NCI-H526 treated with DMSO at 0.1 percent for 48 hours (cell line): Measurements from ENCODE around the gene SMIM45.

Experiments
- DNase-seq: peaks from one replicate; lab custom pipeline; 2025; lab: John Stamatoyannopoulos, UW

Gene SMIM45

DNA sequence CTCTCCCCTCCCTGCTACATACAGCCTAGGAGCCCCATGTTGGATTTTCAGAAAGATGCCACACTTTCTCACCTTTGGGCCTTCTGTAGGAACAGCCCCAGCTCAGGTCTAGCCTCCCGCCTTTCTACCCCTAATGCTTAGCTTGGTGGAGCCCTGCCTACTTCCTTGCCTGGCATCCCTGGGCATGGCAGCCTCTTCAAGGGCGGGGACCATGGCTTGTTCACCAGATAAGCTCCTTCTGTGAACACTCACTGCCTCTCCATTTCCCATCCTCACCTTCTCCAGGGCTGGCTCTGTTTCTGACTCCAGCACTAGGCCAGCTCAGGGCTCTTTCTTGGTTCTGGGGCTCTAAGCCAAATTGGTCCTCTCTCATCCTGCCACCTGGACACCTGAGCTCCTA, 18.7 kb downstream of the SMIM45 start:
- no peak for DNase-seq

DNA sequence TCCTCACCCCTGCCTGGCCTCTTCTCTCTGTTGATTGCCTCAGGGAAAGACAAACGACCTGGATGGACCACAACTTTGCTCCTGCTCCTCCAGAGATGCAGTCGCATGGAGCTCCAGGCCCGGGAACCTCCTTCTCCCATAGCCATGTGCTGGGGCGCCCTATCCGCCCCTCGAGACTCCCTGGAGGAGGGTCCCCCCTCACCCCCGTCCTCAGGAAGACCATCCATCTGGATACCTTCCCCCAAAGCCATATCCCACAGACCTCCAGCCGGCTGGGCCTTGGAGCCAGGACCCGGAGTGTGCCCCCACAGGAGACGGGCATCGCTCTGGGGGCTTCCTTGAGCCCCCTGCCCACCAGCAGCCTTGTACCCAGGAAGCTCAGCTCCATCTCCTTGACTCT, 19.5 kb downstream of the SMIM45 start:
- no peak for DNase-seq

DNA sequence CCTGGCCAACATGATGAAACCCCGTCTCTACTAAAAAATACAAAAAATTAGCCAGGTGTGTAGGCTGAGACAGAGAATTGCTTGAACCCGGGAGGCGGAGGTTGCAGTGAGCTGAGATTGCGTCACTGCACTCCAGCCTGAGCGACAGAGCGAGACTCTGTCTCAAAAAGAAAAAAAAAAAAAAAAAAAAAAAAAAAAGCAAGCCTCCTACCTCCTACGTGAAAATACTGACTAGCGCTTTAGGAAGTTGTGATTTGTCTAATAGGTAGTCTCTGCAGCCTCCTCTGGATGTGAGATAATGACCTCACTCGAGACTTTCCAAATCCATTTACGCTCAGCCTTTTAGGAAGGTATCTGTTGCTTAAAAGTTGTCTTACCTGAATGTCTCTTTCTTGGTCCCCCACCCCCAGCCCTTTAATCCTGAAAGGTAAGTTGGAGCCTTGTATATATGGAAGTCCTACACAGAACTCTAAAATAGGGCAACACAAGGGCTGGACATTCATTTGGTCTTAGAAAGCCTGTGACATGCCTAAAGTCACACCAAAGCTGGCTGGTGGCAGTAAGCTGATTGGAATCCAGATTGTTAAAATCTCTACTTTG, 22.8 kb downstream of the SMIM45 start:
- DNase-seq, result no peak

DNA sequence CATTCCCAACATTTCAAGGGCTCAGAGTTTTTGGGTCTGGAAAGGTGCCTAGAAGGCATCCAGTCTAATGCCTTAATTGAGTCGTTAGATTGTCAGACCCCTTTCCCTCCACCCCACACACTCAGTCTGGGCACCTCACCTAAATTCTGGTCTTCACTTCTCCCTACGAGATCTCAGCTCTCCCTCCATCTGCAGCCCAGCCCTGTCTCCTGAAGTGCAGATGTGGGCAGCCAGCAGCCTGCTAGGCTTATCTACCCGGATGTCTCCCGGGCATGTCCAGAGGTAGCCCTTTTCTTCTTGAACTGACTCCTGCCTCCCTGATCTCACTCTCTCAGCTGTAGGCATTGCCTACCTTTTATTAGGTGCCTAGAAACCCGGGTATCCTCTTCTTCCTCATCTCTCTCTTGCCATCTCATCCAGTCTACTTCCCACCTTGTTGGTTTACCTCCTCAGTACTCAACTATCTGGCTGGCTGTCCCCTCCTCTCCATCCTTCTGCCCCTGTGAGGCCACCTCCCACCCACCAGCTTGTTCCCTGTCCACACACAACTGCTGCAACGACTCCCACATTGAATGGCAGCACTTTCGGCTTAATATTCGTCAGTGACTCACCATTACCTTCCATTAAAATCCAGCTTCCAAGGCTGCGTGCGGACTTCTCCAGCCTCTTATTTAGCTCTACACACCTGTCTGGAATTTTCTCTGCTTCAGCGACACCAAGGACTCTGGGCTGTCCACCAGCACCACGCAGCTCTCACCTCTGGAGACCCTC, 23.5 kb downstream of the SMIM45 start:
- no peak for DNase-seq

DNA sequence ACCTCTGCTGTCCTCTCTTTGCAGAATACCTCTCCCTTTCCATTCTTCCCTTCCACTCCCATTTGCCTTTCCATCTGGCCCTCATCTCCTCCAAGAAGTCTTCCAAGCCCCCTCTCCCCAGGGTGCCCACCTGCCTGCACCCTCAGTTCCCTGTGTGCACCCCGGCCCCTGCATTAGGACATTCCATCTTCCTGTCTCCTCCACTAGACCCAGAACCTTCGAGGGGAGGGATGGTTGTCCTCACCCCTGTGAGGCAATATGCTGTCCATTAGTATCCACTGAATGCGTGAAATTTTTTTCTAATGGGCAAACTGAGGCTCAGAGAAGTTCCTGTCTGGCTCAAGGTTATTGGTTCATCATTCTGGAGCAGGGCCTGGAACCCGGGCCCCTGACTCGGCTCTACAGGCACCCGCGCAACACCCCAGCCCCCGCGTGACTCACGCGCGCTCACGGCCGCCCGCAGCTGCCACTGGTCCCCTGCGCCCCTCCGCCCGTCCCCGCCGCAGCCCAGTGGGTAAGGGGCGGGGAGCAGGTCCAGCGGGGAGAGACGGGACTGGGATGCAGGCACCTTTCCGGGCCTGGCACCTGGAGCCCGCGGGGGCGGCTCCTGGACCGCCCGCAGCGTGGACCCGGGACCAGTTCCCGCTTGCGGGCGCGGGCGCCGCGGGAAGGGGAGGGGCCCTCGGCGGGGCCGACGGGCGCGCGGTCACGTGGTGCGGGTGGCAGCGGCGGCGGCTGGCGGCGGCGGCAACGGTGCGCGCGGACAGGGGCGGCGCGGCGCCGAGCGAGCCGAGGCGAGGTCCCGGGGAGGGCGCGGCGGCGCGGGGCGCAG, 24.3 kb downstream of the SMIM45 start:
- no peak for DNase-seq

DNA sequence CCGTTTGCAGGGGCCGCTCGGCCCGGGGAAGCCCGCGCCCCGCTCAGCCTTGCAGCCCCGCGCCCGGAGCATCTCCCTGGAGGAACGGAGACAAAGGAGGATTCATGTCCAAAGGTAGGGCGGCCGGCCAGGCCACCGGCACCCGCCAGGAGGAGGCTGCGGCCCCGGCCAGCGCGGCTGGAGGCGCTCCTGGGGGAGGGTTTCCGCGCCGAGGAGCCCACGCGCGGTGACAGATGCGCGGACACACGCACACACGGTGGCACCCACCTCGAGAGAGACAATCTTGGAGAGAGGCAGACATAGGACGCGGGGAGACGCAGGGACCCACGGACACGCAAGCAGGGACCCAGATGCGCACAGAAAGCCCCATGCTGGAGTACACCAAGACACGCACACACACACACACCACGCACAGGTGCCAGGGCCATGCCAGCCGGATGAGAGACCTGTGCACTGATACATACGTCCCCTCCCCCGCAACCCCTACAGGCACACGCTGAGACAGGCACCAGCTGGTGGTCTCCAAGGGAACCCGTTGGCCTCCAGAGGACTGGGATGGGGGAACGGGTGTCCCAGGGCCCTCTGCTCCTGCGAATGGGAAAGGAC, 25.1 kb downstream of the SMIM45 start:
- no peak for DNase-seq

DNA sequence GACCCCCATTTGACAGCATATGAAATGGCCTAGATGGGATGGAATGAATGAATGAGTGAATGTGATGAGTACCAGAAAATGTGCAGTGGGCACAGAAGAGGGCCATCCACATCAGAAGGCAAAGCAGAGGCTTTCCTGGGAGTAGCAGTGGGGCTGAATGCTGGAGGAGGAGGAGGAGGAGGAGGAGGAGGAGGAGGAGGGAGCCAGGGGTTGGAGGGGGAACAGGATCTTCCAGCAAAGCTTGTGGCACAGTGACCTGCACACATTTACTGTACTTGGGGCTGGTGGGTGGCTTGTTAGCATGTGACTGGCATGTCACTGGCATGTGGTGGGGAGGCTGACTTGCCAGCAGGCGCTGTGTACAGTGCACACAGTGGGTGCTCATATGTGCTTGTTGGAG, 26.8 kb downstream of the SMIM45 start:
- DNase-seq, result no peak

DNA sequence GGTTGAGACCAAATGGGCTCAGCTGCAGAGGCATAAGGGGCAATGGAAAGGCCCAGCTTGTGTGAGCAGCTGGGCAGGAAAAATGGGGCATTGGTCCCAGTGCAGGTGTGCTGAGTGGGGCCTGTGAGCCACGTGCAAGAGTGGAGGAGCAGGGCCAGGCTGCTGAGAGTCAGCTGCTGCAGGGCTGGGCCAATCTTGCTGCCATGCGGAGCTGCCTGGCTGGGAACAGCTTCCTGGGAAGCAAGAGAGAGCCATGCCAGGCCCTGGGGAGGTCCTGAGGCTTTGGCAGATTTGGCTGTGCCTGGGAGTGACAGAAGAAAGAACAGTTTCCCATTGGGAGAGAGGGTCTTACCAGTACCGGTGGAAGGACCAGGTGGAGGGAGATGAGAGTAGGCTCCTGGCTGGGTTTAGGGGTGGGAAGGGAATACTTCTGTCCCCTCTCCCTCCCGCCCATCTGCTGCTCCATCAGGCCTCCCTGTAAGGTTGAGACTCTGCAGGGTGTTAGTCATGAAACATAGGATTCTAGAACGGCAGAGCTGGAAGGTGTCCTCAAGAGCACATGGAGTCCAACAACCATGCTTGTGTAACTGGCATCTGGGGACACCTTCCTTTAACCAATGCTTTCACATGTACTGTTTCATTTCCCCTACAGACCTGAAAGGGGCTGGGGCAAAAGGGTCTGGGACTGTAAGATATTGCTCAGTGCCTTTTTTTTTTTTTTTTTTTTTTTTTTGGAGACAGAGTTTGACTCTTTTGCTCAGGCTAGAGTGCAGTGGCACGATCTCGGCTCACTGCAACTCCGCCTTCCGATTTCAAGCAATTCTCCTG, 27.7 kb downstream of the SMIM45 start:
- DNase-seq, result no peak

DNA sequence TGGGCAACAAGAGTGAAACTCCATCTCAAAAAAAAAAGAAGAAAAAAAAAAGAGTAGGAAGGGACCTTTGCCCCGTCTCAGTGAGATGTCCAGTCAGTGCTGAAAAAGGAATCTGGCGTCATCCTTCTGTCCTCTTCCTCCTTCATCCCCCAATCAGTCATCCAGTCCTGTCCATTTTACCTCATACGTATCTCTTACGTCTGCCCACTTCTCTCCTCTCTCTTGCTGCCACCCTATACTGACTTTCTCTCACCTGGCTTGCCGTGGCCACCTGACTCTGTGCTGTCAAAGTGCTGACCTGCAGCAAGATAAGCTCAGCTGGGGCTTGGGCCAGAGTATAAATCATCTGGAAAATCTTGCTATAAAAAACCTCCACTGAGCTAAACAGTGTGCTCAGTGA, 30.9 kb downstream of the SMIM45 start:
- DNase-seq, result no peak

DNA sequence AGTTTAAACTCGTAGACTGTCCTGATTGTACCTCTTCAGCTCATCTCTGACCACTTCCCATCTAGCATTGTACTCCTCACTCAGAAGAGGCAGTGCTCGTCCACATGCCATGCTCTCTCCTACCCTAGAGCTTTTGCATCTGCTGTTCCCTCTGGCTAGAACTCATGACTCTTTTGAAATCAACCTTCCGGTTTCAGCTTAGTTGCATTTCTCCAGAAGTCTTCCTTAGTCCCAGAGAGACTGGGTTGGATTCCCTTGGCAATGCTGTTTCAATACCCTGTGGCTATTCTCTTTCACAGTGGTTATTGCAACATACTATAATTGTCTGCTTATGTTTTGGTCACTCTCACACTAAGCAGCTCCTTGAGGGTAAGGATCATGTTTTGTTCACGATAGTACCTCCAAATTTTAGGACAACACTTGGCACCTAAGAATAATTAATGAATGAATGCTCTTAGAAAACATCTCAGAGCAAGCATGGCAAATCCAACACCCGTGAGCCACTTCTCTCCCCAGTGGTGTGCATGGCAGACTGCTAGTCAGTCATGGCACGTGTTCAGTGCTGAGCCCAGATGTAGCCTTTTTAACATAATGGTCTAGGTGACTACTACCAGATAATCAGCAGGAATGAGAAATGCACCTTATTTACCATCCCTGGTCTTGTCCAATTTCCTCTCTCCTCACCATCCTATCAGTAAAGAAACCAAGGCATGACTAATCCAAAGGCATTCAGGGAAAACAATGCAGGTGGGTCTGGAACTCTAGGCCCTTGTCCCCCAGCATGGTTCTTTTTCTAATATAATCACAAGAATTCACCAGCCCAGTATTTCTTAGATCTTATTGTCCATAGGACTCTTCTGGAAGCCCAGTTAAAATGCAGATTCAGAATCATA, 31.8 kb downstream of the SMIM45 start:
- no peak for DNase-seq

DNA sequence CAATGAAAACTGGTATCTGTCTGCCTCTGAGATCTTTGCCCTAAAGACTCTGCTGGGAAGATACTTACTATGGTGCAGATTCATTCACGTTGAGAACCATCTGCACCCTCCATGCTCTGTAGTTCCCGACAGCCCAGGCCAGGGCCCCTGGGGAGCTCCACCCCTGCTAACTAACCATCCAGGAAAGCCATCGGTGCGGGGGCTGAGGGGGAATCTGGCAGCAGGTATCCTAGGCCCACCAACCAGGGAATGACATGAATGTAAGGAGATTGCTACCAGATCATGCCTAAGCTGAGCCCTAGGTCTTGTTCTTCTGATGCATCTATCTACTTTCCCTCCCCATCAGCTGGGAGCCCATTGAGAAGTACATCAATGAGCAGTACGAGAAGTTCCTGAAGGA, 35.3 kb downstream of the SMIM45 start:
- no peak for DNase-seq

DNA sequence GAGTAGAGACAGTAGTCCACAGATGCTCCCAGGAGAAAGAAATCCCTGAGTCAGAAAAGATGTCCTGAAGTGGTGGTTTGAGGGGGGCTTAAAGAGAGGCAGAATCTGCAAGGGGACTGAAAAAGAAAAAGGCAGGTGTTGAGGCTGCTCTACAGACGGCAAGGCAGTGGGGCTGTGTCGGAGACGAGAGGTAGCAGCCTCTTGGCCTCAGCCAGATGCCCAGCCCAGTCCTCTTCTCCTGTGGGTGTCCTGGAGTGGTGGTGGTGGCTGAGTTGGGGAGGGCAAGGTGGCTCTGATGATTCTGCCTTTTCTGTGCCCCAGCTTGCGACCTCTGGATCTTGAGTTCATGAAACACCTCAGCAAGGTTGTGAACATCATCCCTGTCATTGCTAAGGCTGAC, 37.3 kb downstream of the SMIM45 start:
- no peak for DNase-seq

DNA sequence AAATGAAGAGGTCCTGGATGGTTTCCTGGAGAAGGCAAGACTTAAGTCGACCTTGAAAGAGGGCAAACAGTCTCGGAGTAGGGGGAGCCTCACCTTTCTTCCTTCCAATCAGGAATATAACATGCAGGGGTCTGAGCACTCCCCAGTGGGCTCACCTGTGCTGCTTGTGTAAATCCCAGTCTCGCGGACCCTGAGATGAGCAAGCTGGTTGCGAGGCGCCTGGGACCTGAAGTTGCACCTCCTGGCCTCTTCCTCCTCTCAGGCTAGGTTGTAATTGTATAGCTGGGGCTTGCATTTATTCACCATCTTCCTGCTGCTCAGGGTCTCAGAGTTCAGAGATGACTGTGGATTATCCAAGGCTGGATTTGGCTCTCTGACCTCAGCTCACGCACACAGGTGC, 39.2 kb downstream of the SMIM45 start:
- no peak for DNase-seq

DNA sequence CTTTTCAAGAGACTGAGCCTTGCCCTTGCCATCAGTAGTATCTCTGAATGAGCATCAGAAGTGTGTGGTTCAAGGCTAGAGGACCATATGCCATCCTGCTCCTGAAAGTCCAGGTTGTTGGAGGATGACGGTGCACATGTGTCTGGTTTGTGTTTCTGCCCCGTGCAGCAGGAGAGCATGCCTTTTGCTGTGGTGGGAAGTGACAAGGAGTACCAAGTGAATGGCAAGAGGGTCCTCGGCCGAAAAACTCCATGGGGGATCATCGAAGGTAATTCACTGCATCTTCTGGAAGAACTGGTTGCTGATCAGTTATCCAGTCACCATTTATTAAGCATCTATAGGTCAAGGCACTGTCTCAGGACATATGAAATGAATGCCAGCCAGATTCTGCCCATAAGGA, 40.5 kb downstream of the SMIM45 start:
- no peak for DNase-seq

DNA sequence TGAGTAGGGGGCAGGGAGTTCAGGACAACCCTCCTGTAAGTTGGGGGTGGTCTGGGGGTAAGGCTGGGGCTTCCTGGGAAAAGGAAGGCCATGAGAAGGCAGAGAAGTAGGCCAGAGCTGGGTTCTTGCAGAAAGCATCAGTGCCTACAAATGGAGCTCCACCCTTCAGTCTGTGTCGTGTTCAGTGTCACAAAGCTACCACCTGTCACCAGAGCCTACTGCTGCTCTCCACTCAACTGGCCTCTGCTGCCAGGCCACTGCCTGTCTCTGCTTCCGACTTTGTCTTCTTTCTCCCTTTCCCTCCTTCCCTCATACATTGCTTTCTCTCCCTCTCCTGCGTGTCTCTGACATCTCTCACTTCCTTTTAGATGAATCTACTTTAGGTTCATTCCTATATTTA, 43.3 kb downstream of the SMIM45 start:
- DNase-seq, result no peak

DNA sequence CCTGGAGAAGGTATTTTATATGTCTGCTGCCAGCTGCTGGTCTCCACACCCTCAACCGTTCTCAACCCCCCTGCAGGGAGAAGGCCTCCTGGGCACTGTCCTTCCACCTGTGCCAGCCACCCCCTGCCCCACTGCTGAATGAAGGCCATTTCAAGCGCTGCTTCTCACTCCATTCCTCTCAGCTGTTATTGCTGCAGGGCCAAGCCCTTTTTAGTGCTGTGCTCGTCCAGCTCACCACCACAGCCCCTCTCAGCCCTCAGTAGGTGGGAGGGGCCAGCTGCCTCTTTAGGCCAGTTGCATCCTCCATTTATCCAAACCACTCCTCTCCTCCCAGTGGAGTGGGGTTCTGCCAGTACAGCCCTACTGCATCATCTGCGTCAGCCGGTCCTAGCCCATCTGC, 44.9 kb downstream of the SMIM45 start:
- DNase-seq, result no peak

DNA sequence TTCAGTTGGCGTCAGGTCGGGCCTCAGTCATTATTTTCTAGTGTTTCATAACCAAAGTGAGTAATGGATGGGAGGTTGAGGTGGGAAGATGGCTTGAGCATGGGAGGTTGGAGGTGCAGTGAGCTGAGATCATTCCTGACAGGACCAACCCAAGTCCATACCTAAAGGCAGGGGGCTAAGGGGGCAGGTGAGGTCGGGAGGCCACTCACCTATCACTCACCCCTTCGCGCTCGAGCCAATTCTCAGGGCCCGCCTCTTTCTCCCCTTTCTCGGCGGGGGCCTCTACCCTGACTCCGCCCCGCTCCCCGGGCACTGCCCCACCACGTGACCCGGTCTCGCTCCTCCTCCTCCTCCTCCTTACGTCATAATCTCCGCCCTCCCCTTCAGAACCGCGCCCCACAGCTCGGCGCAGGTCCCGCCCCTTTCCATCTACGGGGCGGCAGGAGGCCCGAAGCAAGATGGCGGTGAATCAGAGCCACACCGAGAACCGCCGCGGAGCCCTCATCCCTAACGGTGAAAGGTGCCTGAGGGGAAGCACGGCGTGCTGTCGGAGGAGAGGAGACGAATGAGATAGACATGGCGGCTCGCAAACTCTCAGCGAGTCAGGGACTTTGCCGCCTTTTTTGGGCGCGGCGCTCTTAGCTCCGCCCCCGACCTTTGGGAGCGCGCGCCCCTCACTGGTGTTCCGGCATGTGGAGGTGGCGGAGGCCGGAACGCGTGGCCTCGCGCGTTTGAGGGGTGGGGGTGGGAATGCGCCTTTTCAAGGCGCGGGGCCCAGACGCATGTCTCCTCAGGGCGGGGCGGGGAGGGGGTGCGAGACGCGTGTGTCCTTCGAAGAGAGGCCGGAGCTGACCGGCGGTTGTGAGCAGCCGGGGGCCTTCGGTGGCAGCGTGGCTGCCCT, 46.7 kb downstream of the SMIM45 start, which contains the start of gene WBP2NL:
Gene WBP2NL, plus strand, starts transcription at position 428 of the 901 bp plus-strand sequence. Its CDS starts 31 bp downstream, at position 459.
- no peak for DNase-seq

DNA sequence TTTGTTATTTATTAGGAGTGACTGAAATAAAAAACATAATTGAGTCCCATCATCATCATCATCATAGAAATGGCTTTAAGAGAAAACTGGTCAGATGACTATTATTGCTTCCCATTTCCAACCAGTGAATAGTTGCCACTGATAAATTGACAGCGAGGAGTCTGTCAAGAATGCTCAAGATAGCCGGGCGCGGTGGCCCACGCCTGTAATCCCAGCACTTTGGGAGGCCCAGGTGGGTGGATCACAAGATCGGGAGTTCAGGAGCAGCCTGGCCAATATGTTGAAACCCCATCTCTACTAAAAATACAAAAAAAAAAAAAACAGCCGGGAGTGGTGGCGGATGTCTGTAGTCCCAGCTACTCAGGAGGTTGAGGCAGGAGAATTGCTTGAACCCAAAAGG, 48.5 kb downstream of the SMIM45 start:
- no peak for DNase-seq

DNA sequence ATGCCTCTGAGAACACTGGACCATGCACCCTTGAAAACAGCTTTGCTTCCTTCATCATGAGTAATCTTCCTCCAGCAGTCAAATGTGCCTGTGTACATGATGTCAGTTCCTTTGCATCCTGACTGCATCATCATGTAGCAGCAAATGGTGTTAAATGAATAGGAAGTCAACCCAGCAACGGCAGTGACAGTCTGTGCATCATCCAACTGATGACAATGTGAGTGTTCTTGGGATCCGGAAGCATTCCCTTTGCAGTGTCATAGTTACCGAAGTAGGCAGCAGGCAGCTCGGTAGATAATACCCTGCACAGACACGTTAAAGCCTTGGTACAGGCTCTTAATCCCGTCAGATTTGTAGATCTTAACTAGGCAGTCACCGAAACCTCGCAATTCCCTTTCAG, 49.2 kb downstream of the SMIM45 start:
- DNase-seq, result no peak

DNA sequence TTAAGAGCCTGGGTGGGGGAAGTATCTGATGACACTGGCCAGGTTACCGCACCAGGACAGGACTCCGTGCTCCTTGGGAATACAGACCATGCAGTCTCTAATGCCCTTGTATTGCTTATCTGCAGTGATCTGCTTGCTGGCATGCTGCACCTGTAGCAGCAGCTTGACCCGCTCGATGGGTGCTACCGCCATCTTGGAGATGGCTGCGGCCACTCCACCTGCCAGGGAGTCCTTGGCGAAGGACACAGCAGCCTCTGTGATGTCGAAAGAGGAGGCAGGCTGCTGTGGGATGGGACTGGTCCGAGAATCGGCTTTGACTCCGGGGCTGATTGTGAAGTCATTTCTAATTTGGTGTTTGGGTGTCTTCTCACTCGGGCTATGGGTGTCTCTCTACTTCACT, 49.8 kb downstream of the SMIM45 start:
- DNase-seq, result no peak
